Measurements from ENCODE around the gene PRUNE1. TPM values are rescaled to one million over a fixed set of nuclear protein-coding genes. Genes with fewer than 3 reads are reported as not detected.

The PRUNE1 gene
- total RNA-seq, 3 donors from 2014 or later: 21.6 to 34.1 (median 32.8) TPM

- H3K27me3 ChIP-seq: no peaks in the 10 kb centered on the region
- peak overlapping the region; percentile 28 to 50 for H3K27ac ChIP-seq
- peaks cover 0 to 6% of the 10 kb centered on the region in 2 donors for H3K4me1 ChIP-seq
- no peaks in the 10 kb centered on the region for H3K36me3 ChIP-seq
- no peak for TF ChIP-seq POLR2A (IDR thresholded peaks at IDR 0.05)
- TF ChIP-seq CTCF (IDR thresholded peaks at IDR 0.05): no peak
- TF ChIP-seq POLR2AphosphoS5 (IDR thresholded peaks at IDR 0.05): no peak
- H3K4me3 ChIP-seq: no peak overlapping the region
- DNase-seq (ENCODE audit: low spot score in 2 of 2): no peak
- intact Hi-C loops (cut with DNase I; ENCODE audit: low total_unique reads): no loop called here
- no peaks in the 10 kb centered on the region for H3K9me3 ChIP-seq
Measured at GRCh38 chr1:151062741-151063371, 54.6 kb downstream of the PRUNE1 start.

- TF ChIP-seq CTCF (IDR thresholded peaks at IDR 0.05) (no peak), POLR2AphosphoS5 (IDR thresholded peaks at IDR 0.05) (no peak), POLR2A (IDR thresholded peaks at IDR 0.05) (no peak)
- intact Hi-C loops (cut with DNase I; ENCODE audit: low total_unique reads): no loop called here
- Histone ChIP-seq H3K36me3 (no peaks in the 10 kb centered on the region), H3K9me3 (no peaks in the 10 kb centered on the region), H3K27ac (peak overlapping the region; percentile 16 to 67), H3K27me3 (no peaks in the 10 kb centered on the region), H3K4me3 (no peak overlapping the region), H3K4me1 (peaks cover 0 to 4% of the 10 kb centered on the region in 2 donors)
- no peak for DNase-seq (ENCODE audit: low spot score in 2 of 2)
Measured at GRCh38 chr1:151065089-151065645, 56.9 kb downstream of the PRUNE1 start.

GRCh38 chr1:151067185-151067584 is 58.9 kb downstream of the PRUNE1 start:
- TF ChIP-seq POLR2AphosphoS5 (IDR thresholded peaks at IDR 0.05): no peak
- peaks cover 0 to 4% of the 10 kb centered on the region in 2 donors for H3K4me1 ChIP-seq
- peak overlapping the region in 1 of 2 donors; percentile 3 for H3K27ac ChIP-seq
- H3K9me3 ChIP-seq: no peaks in the 10 kb centered on the region
- DNase-seq (ENCODE audit: low spot score in 2 of 2): no peak
- intact Hi-C loops (cut with DNase I; ENCODE audit: low total_unique reads): no loop called here
- no peaks in the 10 kb centered on the region for H3K36me3 ChIP-seq
- H3K4me3 ChIP-seq: no peak overlapping the region
- H3K27me3 ChIP-seq: no peaks in the 10 kb centered on the region

GRCh38 chr1:151069103-151069486 is 60.8 kb downstream of the PRUNE1 start:
- no peak for DNase-seq (ENCODE audit: low spot score in 2 of 2)
- TF ChIP-seq CTCF (IDR thresholded peaks at IDR 0.05) (no peak), POLR2A (IDR thresholded peaks at IDR 0.05) (no peak), POLR2AphosphoS5 (IDR thresholded peaks at IDR 0.05) (no peak)
- Histone ChIP-seq H3K27ac (peak overlapping the region; percentile 98 to 99), H3K36me3 (no peaks in the 10 kb centered on the region), H3K27me3 (no peaks in the 10 kb centered on the region), H3K9me3 (no peaks in the 10 kb centered on the region), H3K4me1 (peaks cover 0 to 4% of the 10 kb centered on the region in 2 donors), H3K4me3 (no peak overlapping the region)
- intact Hi-C loops (cut with DNase I; ENCODE audit: low total_unique reads): no loop called here

GRCh38 chr1:151070474-151071276 is 62.4 kb downstream of the PRUNE1 start, which contains the start of gene GABPB2:
Gene GABPB2, plus strand, starts transcription at chr1:151070761. Its CDS starts 17,429 bp downstream, at chr1:151088190.
- H3K27me3 ChIP-seq: no peaks in the 10 kb centered on the region
- DNase-seq (ENCODE audit: low spot score in 2 of 2): peak; percentile 89 to 90
- H3K4me3 ChIP-seq: peak within 1 kb of the TSS; percentile 79 to 87 (median 83)
- intact Hi-C loops (cut with DNase I; ENCODE audit: low total_unique reads): loop anchor here (10.0 kb wide), 1 partner anchor 46 kb away; no protein-coding TSS in a partner anchor
- H3K36me3 ChIP-seq: no peaks in the 10 kb centered on the region
- H3K4me1 ChIP-seq: peaks cover 0 to 3% of the 10 kb centered on the region in 2 donors
- TF ChIP-seq CTCF (IDR thresholded peaks at IDR 0.05): peak; percentile 60 to 89 (median 89)
- TF ChIP-seq POLR2A (IDR thresholded peaks at IDR 0.05): peak; percentile 75
- TF ChIP-seq POLR2AphosphoS5 (IDR thresholded peaks at IDR 0.05): peak; percentile 81 to 95 (median 87)
- H3K27ac ChIP-seq: peak within 1 kb of the TSS; percentile 98 to 99
- no peaks in the 10 kb centered on the region for H3K9me3 ChIP-seq
